Suprapubic skin (tissue), 3 donors: ENCODE results near the gene ATAD3A.

Experiments used
- EP300 ChIP-seq: sonication (generic); formaldehyde crosslinking; IDR thresholded peaks from one replicate; pipeline ENCODE4 v1.6.1; 2017; ENCODE audit warnings: antibody characterized with exemption
- TF ChIP-seq, protein P1 (sequence below), 2 donors: fragments of 200-600 bp in 1 of 2; fragments of 450-650 bp in 1 of 2; sonication (generic) in 1 of 2; IDR thresholded peaks; one replicate each; pipeline ENCODE4 v1.5.1; 2016 to 2019; ENCODE audit warnings: antibody characterized with exemption in 2 of 2, mild to moderate bottlenecking in 1 of 2, moderate library complexity in 1 of 2

DNA sequence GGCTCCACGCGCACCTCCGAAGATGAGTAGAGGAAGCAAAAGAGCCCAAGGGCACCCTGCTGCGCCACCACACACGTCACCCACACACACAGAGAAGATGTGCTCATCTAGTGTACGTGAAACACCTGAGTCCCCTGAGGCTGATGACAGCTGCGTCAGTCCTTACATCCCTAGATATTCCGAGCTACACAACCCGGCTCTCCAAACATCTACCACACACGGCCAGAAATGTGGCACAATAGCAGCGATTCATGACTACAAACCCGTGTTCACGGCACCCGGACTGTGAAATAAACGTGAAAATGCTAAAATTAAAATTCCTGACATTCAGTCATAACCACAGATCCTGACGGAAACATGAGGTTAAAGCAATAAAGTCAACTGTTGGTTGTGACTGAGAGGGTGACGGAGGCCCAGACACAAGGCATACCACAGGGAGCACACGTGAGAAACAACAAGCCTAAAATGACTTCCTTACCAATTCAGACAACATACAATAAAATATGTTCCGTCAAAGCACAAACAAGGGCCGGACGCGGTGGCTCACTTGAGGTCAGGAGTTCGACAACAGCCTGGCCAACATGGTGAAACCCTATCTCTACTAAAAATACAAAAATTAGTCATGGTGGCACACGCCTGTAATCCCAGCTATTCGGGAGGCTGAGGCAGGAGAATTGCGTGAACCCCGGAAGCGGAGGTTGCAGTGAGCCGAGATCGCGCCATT is 55.4 kb downstream of the ATAD3A start:
- no peak for TF ChIP-seq EP300
- TF ChIP-seq, protein P1, sequence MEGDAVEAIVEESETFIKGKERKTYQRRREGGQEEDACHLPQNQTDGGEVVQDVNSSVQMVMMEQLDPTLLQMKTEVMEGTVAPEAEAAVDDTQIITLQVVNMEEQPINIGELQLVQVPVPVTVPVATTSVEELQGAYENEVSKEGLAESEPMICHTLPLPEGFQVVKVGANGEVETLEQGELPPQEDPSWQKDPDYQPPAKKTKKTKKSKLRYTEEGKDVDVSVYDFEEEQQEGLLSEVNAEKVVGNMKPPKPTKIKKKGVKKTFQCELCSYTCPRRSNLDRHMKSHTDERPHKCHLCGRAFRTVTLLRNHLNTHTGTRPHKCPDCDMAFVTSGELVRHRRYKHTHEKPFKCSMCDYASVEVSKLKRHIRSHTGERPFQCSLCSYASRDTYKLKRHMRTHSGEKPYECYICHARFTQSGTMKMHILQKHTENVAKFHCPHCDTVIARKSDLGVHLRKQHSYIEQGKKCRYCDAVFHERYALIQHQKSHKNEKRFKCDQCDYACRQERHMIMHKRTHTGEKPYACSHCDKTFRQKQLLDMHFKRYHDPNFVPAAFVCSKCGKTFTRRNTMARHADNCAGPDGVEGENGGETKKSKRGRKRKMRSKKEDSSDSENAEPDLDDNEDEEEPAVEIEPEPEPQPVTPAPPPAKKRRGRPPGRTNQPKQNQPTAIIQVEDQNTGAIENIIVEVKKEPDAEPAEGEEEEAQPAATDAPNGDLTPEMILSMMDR (IDR thresholded peaks at IDR 0.05): no peak
